OCI-LY1 (cell line): ENCODE measurements around the gene ROR1.

Experiments
- H2AFZ ChIP-seq: fragments of 200-600 bp; sonication (generic), shearing (Covaris generic); 2 replicates; pipeline ENCODE4 v1.6.0; 2014; ENCODE audit warnings: antibody characterized with exemption, mild to moderate bottlenecking, low read length
- H3F3A ChIP-seq: fragments of 200-600 bp; sonication (generic), shearing (Covaris generic); 2 replicates; pipeline ENCODE4 v1.6.0; 2014; ENCODE audit warnings: mild to moderate bottlenecking, antibody characterized with exemption, low read length, moderate library complexity; ENCODE audit not compliant: insufficient read depth
- H3K27ac ChIP-seq: fragments of 200-600 bp; sonication (generic); 2 replicates; pipeline ENCODE4 v1.5.1; 2014; ENCODE audit warnings: low read length, mixed run types, mild to moderate bottlenecking, low read depth; ENCODE audit not compliant: poor library complexity, severe bottlenecking
- H3K27me3 ChIP-seq: fragments of 200-600 bp; sonication (generic); 2 replicates; pipeline ENCODE4 v1.6.0; 2014; ENCODE audit warnings: antibody characterized with exemption, mild to moderate bottlenecking, low read length, moderate library complexity; ENCODE audit not compliant: insufficient read depth
- H3K36me3 ChIP-seq: fragments of 200-600 bp; sonication (generic); 2 replicates; pipeline ENCODE4 v1.6.1; 2014; ENCODE audit warnings: mild to moderate bottlenecking, antibody characterized with exemption, low read length, moderate library complexity, mixed read lengths; ENCODE audit not compliant: insufficient read depth
- H3K4me1 ChIP-seq: fragments of 200-600 bp; sonication (generic); 2 replicates; pipeline ENCODE4 v1.5.1; 2014; ENCODE audit warnings: mild to moderate bottlenecking, low read length, moderate library complexity; ENCODE audit not compliant: insufficient read depth, severe bottlenecking
- H3K4me2 ChIP-seq: fragments of 200-600 bp; sonication (generic), shearing (Covaris generic); 2 replicates; pipeline ENCODE4 v1.6.1; 2014; ENCODE audit warnings: low read length
- H3K4me3 ChIP-seq: fragments of 200-600 bp; sonication (generic); 2 replicates; pipeline ENCODE4 v1.5.1; 2014; ENCODE audit warnings: low read length, low read depth, mild to moderate bottlenecking, mixed read lengths; ENCODE audit not compliant: poor library complexity, severe bottlenecking
- H3K79me2 ChIP-seq: fragments of 200-600 bp; shearing (Covaris generic); 2 replicates; pipeline ENCODE4 v1.6.1; 2016; ENCODE audit warnings: mixed run types, low read length, mixed read lengths; ENCODE audit not compliant: insufficient read depth
- H3K9ac ChIP-seq: fragments of 200-600 bp; sonication (generic), shearing (Covaris generic); 2 replicates; pipeline ENCODE4 v1.6.1; 2014; ENCODE audit warnings: mild to moderate bottlenecking, low read length, mixed read lengths
- H3K9me2 ChIP-seq: fragments of 200-600 bp; sonication (generic), shearing (Covaris generic); 2 replicates; pipeline ENCODE4 v1.6.1; 2014; ENCODE audit warnings: low read depth, mild to moderate bottlenecking, low read length, mixed read lengths
- H3K9me3 ChIP-seq: fragments of 200-600 bp; shearing (Covaris generic); 2 replicates; pipeline ENCODE4 v1.6.1; 2014; ENCODE audit warnings: low read length, mixed read lengths
- H4K20me1 ChIP-seq: fragments of 200-600 bp; sonication (generic), shearing (Covaris generic); 2 replicates; pipeline ENCODE4 v1.6.0; 2016; ENCODE audit warnings: mild to moderate bottlenecking, low read length; ENCODE audit not compliant: insufficient read depth
- CTCF ChIP-seq: fragments of 200-600 bp; sonication (generic), shearing (Covaris generic); IDR thresholded peaks from 2 replicates; pipeline ENCODE4 v1.5.1; 2017; ENCODE audit warnings: mild to moderate bottlenecking, antibody characterized with exemption, low read length, moderate library complexity, mixed read lengths
- EZH2 ChIP-seq: fragments of 200-600 bp; sonication (generic), shearing (Covaris generic); IDR thresholded peaks from 2 replicates; pipeline ENCODE4 v1.8.0; 2017; ENCODE audit warnings: borderline replicate concordance, mixed run types, mild to moderate bottlenecking, antibody characterized with exemption, low read length, moderate library complexity, mixed read lengths

The ROR1 gene

GRCh38 chr1:63864224-63864641 is 90.4 kb downstream of the ROR1 start:
- no peaks in the 10 kb centered on the region for H3K9me3 ChIP-seq
- no peak overlapping the region for H2AFZ ChIP-seq
- no peaks in the 10 kb centered on the region for H3K36me3 ChIP-seq
- no peak overlapping the region for H3K27ac ChIP-seq
- no peaks in the 10 kb centered on the region for H3K4me1 ChIP-seq
- TF ChIP-seq CTCF = no peak
- H3K4me2 ChIP-seq = no peak overlapping the region
- no peaks in the 10 kb centered on the region for H3K79me2 ChIP-seq
- H3K9me2 ChIP-seq = no peaks in the 10 kb centered on the region
- H3K4me3 ChIP-seq = no peak overlapping the region
- H3F3A ChIP-seq = no peaks in the 10 kb centered on the region
- H4K20me1 ChIP-seq = no peaks in the 10 kb centered on the region
- no peak overlapping the region for H3K9ac ChIP-seq
- H3K27me3 ChIP-seq = no peaks in the 10 kb centered on the region

- no peaks in the 10 kb centered on the region for H3K9me2 ChIP-seq
- H3K4me3 ChIP-seq = no peak overlapping the region
- H3K27me3 ChIP-seq = no peaks in the 10 kb centered on the region
- H3K27ac ChIP-seq = no peak overlapping the region
- H3K4me2 ChIP-seq = no peak overlapping the region
- no peak overlapping the region for H2AFZ ChIP-seq
- no peaks in the 10 kb centered on the region for H3K4me1 ChIP-seq
- no peak overlapping the region for H3K9ac ChIP-seq
- TF ChIP-seq EZH2 (no peak), CTCF (no peak)
- no peaks in the 10 kb centered on the region for H3K36me3 ChIP-seq
- H3F3A ChIP-seq = no peaks in the 10 kb centered on the region
- H3K79me2 ChIP-seq = no peaks in the 10 kb centered on the region
- no peaks in the 10 kb centered on the region for H4K20me1 ChIP-seq
- H3K9me3 ChIP-seq = no peaks in the 10 kb centered on the region
Observed at GRCh38 chr1:63865561-63865960, 91.7 kb downstream of the ROR1 start.

- Histone ChIP-seq H3K9ac (no peak overlapping the region), H3F3A (no peaks in the 10 kb centered on the region), H2AFZ (no peak overlapping the region), H3K4me3 (no peak overlapping the region), H3K4me2 (no peak overlapping the region), H4K20me1 (no peaks in the 10 kb centered on the region), H3K27ac (no peak overlapping the region), H3K9me2 (no peaks in the 10 kb centered on the region), H3K79me2 (no peaks in the 10 kb centered on the region), H3K4me1 (no peaks in the 10 kb centered on the region), H3K36me3 (no peaks in the 10 kb centered on the region), H3K9me3 (no peaks in the 10 kb centered on the region), H3K27me3 (no peaks in the 10 kb centered on the region)
- TF ChIP-seq CTCF (no peak), EZH2 (no peak)
Observed at GRCh38 chr1:63866084-63866483, 92.3 kb downstream of the ROR1 start.
